ENCODE results near the gene CNTNAP5.

CNTNAP5 gene

DNA sequence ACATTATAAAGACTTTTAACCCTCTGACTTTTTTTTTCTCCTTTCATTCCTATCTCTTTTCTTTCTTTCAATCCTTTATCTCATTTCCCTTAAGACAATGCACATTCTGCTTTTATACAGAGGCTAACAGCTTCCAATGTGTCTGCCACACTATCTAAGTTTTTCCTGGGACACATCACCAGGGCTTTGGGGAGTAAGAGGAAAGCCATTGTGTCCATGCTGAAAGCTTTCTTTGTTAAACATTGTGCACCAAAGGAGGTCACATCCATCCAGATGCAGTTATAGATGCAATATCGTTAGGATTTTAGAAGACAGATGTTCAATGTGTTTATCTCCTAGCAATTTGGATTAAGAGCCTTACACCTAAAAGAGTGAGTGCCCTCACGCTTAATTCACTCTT lies 534.1 kb downstream of the CNTNAP5 start:
- no peak overlapping the region for H3K27ac ChIP-seq (ENCODE audit: low read length)
- no peaks in the 10 kb centered on the region for H3K36me3 ChIP-seq (ENCODE audit: control insufficient read depth, insufficient read depth, low read length)
- H3K9me3 ChIP-seq (ENCODE audit: control insufficient read depth, insufficient read depth, low read length): no peaks in the 10 kb centered on the region
- H3K27me3 ChIP-seq (ENCODE audit: control insufficient read depth, insufficient read depth, low read length): no peaks in the 10 kb centered on the region
- H3K4me3 ChIP-seq (ENCODE audit: low read length): no peak overlapping the region
- no peaks in the 10 kb centered on the region; the same call in 1 of the 2 replicates for H3K4me1 ChIP-seq (ENCODE audit: control insufficient read depth, insufficient read depth, low read length)
- no CpG with 5 or more reads among the region's 2 CpGs for WGBS (ENCODE audit: insufficient coverage, insufficient read length)
- no peak for DNase-seq (ENCODE audit: low read depth, low spot score)

DNA sequence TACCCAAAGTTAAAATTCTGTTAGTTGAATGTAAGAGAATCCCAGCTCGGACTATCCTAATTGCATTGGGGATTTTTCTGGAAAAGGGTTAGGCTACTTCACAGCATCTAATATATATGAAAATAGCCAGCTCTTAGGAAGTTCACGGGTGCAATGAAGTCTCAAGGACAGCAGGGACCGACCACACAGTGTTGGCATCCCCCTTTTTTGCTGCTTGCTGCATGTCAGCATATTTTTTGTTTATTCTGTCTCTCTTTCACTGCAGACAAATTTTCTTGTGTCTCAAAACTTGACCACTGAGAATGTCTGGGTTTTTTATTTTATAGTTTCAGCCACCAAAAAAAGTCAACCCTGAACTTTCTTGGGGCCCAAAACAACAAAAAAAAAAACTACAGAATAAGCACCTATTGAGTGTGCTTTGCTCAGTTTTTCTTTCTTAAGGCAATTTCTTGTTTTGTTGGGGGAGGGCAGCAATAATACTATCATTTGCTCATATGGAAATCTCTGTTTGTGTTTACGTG lies 535.6 kb downstream of the CNTNAP5 start:
- no peak for DNase-seq (ENCODE audit: low read depth, low spot score)
- Histone ChIP-seq H3K36me3 (ENCODE audit: control insufficient read depth, insufficient read depth, low read length) (no peaks in the 10 kb centered on the region), H3K9me3 (ENCODE audit: control insufficient read depth, insufficient read depth, low read length) (no peaks in the 10 kb centered on the region), H3K27ac (ENCODE audit: low read length) (no peak overlapping the region), H3K4me3 (ENCODE audit: low read length) (no peak overlapping the region), H3K4me1 (ENCODE audit: control insufficient read depth, insufficient read depth, low read length) (no peaks in the 10 kb centered on the region; the same call in 1 of the 2 replicates), H3K27me3 (ENCODE audit: control insufficient read depth, insufficient read depth, low read length) (no peaks in the 10 kb centered on the region)
- no CpG with 5 or more reads among the region's 4 CpGs for WGBS (ENCODE audit: insufficient coverage, insufficient read length)

DNA sequence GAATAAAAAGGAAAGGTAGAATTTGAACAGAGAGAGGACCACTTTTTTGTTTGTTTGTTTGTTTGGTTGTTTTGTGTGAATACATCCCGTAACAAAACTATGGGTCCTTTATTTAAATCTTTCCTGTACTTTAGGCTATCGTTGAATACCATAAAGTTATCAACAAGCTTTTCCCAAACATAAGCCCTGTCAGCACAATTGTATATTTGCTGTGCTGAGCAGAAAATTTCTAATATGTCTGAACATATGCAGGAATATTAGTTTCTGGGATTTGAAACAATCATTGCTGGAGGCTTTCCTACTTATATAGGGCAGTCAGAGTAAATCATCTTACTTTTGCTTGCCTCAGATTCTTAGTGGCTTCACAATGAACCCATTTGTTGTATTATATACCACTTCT lies 536.4 kb downstream of the CNTNAP5 start:
- DNase-seq (ENCODE audit: low read depth, low spot score): no peak
- H3K36me3 ChIP-seq (ENCODE audit: control insufficient read depth, insufficient read depth, low read length): no peaks in the 10 kb centered on the region
- no CpG with 5 or more reads among the region's 2 CpGs for WGBS (ENCODE audit: insufficient coverage, insufficient read length)
- H3K27me3 ChIP-seq (ENCODE audit: control insufficient read depth, insufficient read depth, low read length): no peaks in the 10 kb centered on the region
- H3K9me3 ChIP-seq (ENCODE audit: control insufficient read depth, insufficient read depth, low read length): no peaks in the 10 kb centered on the region
- H3K4me3 ChIP-seq (ENCODE audit: low read length): no peak overlapping the region
- no peaks in the 10 kb centered on the region; the same call in 1 of the 2 replicates for H3K4me1 ChIP-seq (ENCODE audit: control insufficient read depth, insufficient read depth, low read length)
- no peak overlapping the region for H3K27ac ChIP-seq (ENCODE audit: low read length)

DNA sequence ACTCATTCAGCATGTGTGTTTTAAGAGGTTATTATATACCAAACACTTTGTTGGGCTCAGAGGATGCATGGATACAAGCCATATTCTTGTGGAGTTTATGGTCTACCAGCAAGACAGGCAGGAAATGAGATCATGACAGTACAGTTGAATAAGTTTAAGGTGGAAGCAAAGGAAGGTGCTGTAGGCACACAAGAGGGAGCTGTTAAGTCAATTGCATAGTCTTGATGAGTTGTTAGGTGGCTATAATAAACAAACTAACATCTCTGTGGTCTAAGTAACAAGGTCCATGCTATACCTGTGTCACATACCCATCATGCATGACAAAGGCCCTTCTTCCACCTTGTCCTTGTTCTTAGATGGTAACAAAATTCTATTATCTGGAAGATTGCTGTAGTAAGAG lies 538.3 kb downstream of the CNTNAP5 start:
- H3K4me1 ChIP-seq (ENCODE audit: control insufficient read depth, insufficient read depth, low read length): no peaks in the 10 kb centered on the region; the same call in 1 of the 2 replicates
- no peak overlapping the region for H3K4me3 ChIP-seq (ENCODE audit: low read length)
- no peaks in the 10 kb centered on the region for H3K36me3 ChIP-seq (ENCODE audit: control insufficient read depth, insufficient read depth, low read length)
- H3K9me3 ChIP-seq (ENCODE audit: control insufficient read depth, insufficient read depth, low read length): no peaks in the 10 kb centered on the region
- no peak overlapping the region for H3K27ac ChIP-seq (ENCODE audit: low read length)
- no peak for DNase-seq (ENCODE audit: low read depth, low spot score)
- no peaks in the 10 kb centered on the region for H3K27me3 ChIP-seq (ENCODE audit: control insufficient read depth, insufficient read depth, low read length)

DNA sequence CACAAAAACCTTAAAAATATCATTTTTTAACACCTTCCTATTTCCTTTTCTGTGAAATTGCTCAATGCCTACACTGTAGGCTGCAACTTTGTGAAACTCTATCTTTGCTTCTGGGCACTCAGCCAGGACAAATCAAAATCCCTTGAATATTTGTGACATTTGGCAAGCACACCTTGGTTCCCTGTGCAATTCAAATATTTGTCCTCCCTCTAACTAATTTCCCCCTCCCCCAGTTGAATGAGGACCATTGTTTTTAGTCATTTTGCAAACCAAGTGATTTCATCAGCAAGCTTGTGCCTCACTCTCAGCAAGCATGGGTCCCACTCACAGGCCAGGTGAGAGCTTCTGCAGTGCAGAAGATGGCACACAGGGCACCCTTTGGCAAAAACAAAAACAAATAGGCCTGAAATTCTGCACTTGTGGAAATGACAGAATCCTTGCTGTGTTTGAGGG lies 541.5 kb downstream of the CNTNAP5 start:
- H3K27me3 ChIP-seq (ENCODE audit: control insufficient read depth, insufficient read depth, low read length): no peaks in the 10 kb centered on the region
- H3K36me3 ChIP-seq (ENCODE audit: control insufficient read depth, insufficient read depth, low read length): no peaks in the 10 kb centered on the region
- no peaks in the 10 kb centered on the region; the same call in 1 of the 2 replicates for H3K4me1 ChIP-seq (ENCODE audit: control insufficient read depth, insufficient read depth, low read length)
- DNase-seq (ENCODE audit: low read depth, low spot score): no peak
- H3K4me3 ChIP-seq (ENCODE audit: low read length): no peak overlapping the region
- no peak overlapping the region for H3K27ac ChIP-seq (ENCODE audit: low read length)
- H3K9me3 ChIP-seq (ENCODE audit: control insufficient read depth, insufficient read depth, low read length): no peaks in the 10 kb centered on the region

DNA sequence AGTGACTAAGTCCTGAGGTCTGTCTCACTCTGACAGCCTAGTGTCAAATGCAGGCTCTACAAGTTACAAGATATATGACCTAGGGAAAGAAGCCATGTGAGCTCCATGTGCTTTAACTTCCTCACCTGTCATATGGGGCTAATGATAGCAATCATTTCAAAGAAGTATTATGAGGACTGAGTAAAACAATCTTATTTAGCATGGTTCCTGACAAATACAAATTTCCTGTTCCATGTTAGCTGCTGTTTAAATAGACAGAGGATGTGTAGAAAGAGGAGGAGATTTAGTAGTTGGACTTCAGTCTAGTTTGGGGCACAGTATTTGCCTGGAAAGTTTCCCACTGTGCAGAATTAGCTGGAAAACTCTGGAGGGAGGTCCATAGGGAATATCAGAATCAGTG lies 545.8 kb downstream of the CNTNAP5 start:
- no peaks in the 10 kb centered on the region for H3K36me3 ChIP-seq (ENCODE audit: control insufficient read depth, insufficient read depth, low read length)
- no peaks in the 10 kb centered on the region for H3K9me3 ChIP-seq (ENCODE audit: control insufficient read depth, insufficient read depth, low read length)
- DNase-seq (ENCODE audit: low read depth, low spot score): no peak
- no peak overlapping the region for H3K4me3 ChIP-seq (ENCODE audit: low read length)
- H3K27me3 ChIP-seq (ENCODE audit: control insufficient read depth, insufficient read depth, low read length): no peaks in the 10 kb centered on the region
- no peaks in the 10 kb centered on the region for H3K4me1 ChIP-seq (ENCODE audit: control insufficient read depth, insufficient read depth, low read length)
- H3K27ac ChIP-seq (ENCODE audit: low read length): no peak overlapping the region

DNA sequence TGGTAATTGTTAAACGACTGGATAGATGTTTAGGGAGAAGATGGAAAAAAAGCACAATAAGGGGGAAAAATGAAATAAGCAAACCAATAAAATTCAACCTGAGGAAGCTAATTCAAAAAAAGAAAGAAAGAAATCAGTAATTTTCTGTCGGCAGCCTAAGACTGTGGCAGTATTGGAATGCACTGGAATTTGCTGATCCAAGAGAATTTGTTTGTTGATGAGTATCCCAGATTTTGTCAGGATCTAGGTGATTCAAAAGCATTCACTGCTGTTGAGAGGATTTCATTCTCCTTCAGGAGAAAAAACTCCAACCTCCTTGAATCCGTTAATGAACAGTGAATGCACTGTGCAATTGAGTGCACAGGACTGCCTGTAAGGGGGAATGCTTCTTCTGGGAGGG lies 546.7 kb downstream of the CNTNAP5 start:
- Histone ChIP-seq H3K27ac (ENCODE audit: low read length) (no peak overlapping the region), H3K36me3 (ENCODE audit: control insufficient read depth, insufficient read depth, low read length) (no peaks in the 10 kb centered on the region), H3K9me3 (ENCODE audit: control insufficient read depth, insufficient read depth, low read length) (no peaks in the 10 kb centered on the region), H3K4me1 (ENCODE audit: control insufficient read depth, insufficient read depth, low read length) (no peaks in the 10 kb centered on the region), H3K27me3 (ENCODE audit: control insufficient read depth, insufficient read depth, low read length) (no peaks in the 10 kb centered on the region), H3K4me3 (ENCODE audit: low read length) (no peak overlapping the region)
- WGBS (ENCODE audit: insufficient coverage, insufficient read length): no CpG with 5 or more reads among the region's 3 CpGs
- DNase-seq (ENCODE audit: low read depth, low spot score): no peak

DNA sequence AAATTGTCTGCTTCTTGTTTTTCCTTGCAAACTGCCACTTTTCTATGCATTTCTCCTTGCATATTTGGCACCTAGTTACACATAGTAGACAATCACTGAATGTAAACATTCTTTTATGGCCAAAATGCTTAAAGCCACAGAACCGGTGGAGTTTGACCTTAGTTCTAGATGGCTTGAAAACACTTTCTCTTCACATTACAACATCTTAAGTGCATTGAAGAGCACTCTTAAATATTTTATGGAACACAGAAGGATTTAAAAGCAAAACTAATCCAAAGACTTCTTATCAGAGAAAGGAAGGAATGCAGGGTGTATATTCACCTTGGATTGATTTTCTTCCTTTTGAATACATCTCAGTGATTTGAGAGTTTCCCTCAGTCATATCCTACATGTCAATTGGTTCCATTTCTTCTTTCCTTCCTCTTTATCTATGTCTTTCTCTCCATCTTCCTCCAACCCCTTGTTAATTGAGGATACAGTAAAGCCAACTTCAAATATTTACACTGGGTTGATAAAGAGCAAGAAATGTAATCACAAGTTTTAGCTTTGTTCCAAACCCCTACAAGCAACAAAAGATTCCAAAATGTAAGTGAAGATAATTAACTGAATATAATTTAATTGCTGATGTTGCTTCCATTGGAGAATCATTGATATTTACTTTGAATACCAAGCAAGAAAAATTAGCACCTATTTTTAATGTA lies 548.0 kb downstream of the CNTNAP5 start:
- Histone ChIP-seq H3K4me1 (ENCODE audit: control insufficient read depth, insufficient read depth, low read length) (no peaks in the 10 kb centered on the region), H3K9me3 (ENCODE audit: control insufficient read depth, insufficient read depth, low read length) (no peaks in the 10 kb centered on the region), H3K27me3 (ENCODE audit: control insufficient read depth, insufficient read depth, low read length) (no peaks in the 10 kb centered on the region), H3K27ac (ENCODE audit: low read length) (no peak overlapping the region), H3K4me3 (ENCODE audit: low read length) (no peak overlapping the region), H3K36me3 (ENCODE audit: control insufficient read depth, insufficient read depth, low read length) (no peaks in the 10 kb centered on the region)
- no CpG with 5 or more reads among the region's 1 CpG for WGBS (ENCODE audit: insufficient coverage, insufficient read length)
- no peak for DNase-seq (ENCODE audit: low read depth, low spot score)

DNA sequence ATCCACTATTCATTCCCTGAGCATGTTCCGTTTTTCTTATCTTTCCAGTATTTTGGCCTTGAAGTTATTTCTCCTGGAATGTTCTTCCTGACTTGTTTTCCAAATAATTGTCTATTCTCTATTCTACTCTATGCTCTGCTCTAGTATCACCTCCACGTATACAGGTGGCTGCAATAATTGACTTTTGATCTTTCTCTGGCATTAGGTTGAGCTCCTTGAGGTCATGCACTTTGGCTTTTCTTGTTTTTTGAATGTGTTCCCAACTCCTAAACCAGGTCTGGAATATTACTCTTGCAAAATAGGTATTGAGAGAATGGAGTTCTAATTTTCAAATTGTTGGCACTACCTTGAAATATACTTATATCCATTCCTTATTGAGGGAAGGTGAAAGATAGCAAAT lies 550.4 kb downstream of the CNTNAP5 start:
- H3K36me3 ChIP-seq (ENCODE audit: control insufficient read depth, insufficient read depth, low read length): no peaks in the 10 kb centered on the region
- H3K27ac ChIP-seq (ENCODE audit: low read length): no peak overlapping the region
- no peaks in the 10 kb centered on the region for H3K4me1 ChIP-seq (ENCODE audit: control insufficient read depth, insufficient read depth, low read length)
- no peaks in the 10 kb centered on the region for H3K9me3 ChIP-seq (ENCODE audit: control insufficient read depth, insufficient read depth, low read length)
- no peaks in the 10 kb centered on the region for H3K27me3 ChIP-seq (ENCODE audit: control insufficient read depth, insufficient read depth, low read length)
- no peak for DNase-seq (ENCODE audit: low read depth, low spot score)
- no CpG with 5 or more reads among the region's 2 CpGs for WGBS (ENCODE audit: insufficient coverage, insufficient read length)
- no peak overlapping the region for H3K4me3 ChIP-seq (ENCODE audit: low read length)

DNA sequence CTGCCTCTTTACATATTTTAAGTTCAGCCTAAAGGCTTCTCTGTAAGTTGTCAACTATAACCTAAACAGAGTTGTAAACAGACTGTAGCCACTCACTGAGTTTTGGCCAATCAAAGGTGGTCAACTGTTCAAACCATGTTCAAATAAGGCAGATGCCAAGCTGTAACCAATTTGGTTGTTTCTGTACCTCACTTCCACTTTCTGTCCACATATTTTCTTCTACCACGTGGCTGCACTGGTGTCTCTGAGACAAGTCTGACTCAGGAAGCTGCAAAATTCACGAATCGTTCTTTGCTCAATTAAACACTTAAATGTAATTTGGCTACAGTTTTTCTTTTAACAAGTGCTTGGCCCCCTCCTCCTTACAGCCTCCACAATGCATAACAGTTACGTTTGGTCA lies 555.2 kb downstream of the CNTNAP5 start:
- H3K27me3 ChIP-seq (ENCODE audit: control insufficient read depth, insufficient read depth, low read length): no peaks in the 10 kb centered on the region
- no peak for DNase-seq (ENCODE audit: low read depth, low spot score)
- no peaks in the 10 kb centered on the region for H3K9me3 ChIP-seq (ENCODE audit: control insufficient read depth, insufficient read depth, low read length)
- H3K4me3 ChIP-seq (ENCODE audit: low read length): no peak overlapping the region
- H3K4me1 ChIP-seq (ENCODE audit: control insufficient read depth, insufficient read depth, low read length): no peaks in the 10 kb centered on the region
- H3K27ac ChIP-seq (ENCODE audit: low read length): no peak overlapping the region
- WGBS (ENCODE audit: insufficient coverage, insufficient read length): no CpG with 5 or more reads among the region's 4 CpGs
- no peaks in the 10 kb centered on the region for H3K36me3 ChIP-seq (ENCODE audit: control insufficient read depth, insufficient read depth, low read length)

DNA sequence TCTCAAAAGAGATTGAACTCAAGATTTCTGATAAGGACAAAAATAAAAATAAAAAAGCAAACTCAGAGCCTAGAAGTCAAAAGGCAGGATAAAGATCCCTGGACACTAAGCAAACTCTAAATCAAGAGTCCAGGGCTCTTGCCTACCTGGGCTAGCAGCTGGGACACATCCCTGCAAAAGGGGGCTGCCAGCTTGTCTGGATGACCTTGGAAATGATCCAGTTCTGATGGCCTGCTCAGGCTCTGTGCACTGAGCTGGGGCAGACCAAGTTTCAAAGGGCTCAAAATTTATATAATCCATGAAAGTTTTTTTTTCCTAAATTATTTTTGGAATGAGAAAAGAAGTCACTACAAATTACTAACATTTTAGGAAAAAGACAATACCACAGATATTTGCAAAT lies 557.3 kb downstream of the CNTNAP5 start:
- no peaks in the 10 kb centered on the region for H3K4me1 ChIP-seq (ENCODE audit: control insufficient read depth, insufficient read depth, low read length)
- DNase-seq (ENCODE audit: low read depth, low spot score): no peak
- H3K9me3 ChIP-seq (ENCODE audit: control insufficient read depth, insufficient read depth, low read length): no peaks in the 10 kb centered on the region
- H3K27ac ChIP-seq (ENCODE audit: low read length): no peak overlapping the region
- no peaks in the 10 kb centered on the region for H3K27me3 ChIP-seq (ENCODE audit: control insufficient read depth, insufficient read depth, low read length)
- no peaks in the 10 kb centered on the region for H3K36me3 ChIP-seq (ENCODE audit: control insufficient read depth, insufficient read depth, low read length)
- H3K4me3 ChIP-seq (ENCODE audit: low read length): no peak overlapping the region
